Fibroblast of upper back skin (primary cell): ENCODE data around the gene CAMK1D.

Experiments used
- DNase-seq: peaks from one replicate; pipeline ENCODE4 v3.0.0-alpha.2; 2013

CAMK1D gene

GRCh38 chr10:12663863-12664262 lies 314.5 kb downstream of the CAMK1D start:
- DNase-seq: no peak

GRCh38 chr10:12665501-12665900 lies 316.2 kb downstream of the CAMK1D start:
- no peak for DNase-seq

- DNase-seq: no peak
These were observed 317.7 kb downstream of the CAMK1D start for GRCh38 chr10:12667052-12667451.

- DNase-seq: no peak
These were observed 319.3 kb downstream of the CAMK1D start for GRCh38 chr10:12668634-12669033.

- DNase-seq: peak; percentile 6
These were observed 320.7 kb downstream of the CAMK1D start for GRCh38 chr10:12670004-12670403.

GRCh38 chr10:12675186-12675585 lies 325.8 kb downstream of the CAMK1D start:
- no peak for DNase-seq

- no peak for DNase-seq
These were observed 330.3 kb downstream of the CAMK1D start for GRCh38 chr10:12679636-12680035.

GRCh38 chr10:12681252-12681651 lies 331.9 kb downstream of the CAMK1D start:
- peak; percentile 35 for DNase-seq

GRCh38 chr10:12684784-12685183 lies 335.4 kb downstream of the CAMK1D start:
- no peak for DNase-seq

- peak; percentile 34 for DNase-seq
These were observed 336.1 kb downstream of the CAMK1D start for GRCh38 chr10:12685261-12686058.

- no peak for DNase-seq
These were observed 338.6 kb downstream of the CAMK1D start for GRCh38 chr10:12687996-12688395.

GRCh38 chr10:12689893-12690292 lies 340.5 kb downstream of the CAMK1D start:
- DNase-seq: no peak

GRCh38 chr10:12690525-12691126 lies 341.3 kb downstream of the CAMK1D start:
- no peak for DNase-seq

- no peak for DNase-seq
These were observed 342.2 kb downstream of the CAMK1D start for GRCh38 chr10:12691596-12691995.

- no peak for DNase-seq
These were observed 348.4 kb downstream of the CAMK1D start for GRCh38 chr10:12697764-12698163.

GRCh38 chr10:12699258-12699700 lies 349.9 kb downstream of the CAMK1D start:
- peak; percentile 50 for DNase-seq

GRCh38 chr10:12699781-12700556 lies 350.6 kb downstream of the CAMK1D start:
- no peak for DNase-seq

- DNase-seq: no peak
These were observed 351.2 kb downstream of the CAMK1D start for GRCh38 chr10:12700557-12700874.

- peak; percentile 70 for DNase-seq
These were observed 352.3 kb downstream of the CAMK1D start for GRCh38 chr10:12701696-12702095.

GRCh38 chr10:12702215-12702770 lies 352.9 kb downstream of the CAMK1D start:
- DNase-seq: no peak

GRCh38 chr10:12703126-12703525 lies 353.8 kb downstream of the CAMK1D start:
- DNase-seq: no peak

- DNase-seq: peak; percentile 88
These were observed 354.5 kb downstream of the CAMK1D start for GRCh38 chr10:12703813-12704212.

GRCh38 chr10:12704488-12704887 lies 355.1 kb downstream of the CAMK1D start:
- DNase-seq: no peak

- no peak for DNase-seq
These were observed 356.6 kb downstream of the CAMK1D start for GRCh38 chr10:12705943-12706342.
